Activated T-cell treated with anti-CD3 and anti-CD28 coated beads, Interleukin-2, amount 50 U/mL, for 48 hours (primary cell): ENCODE results near the gene CPSF4L.

Source experiments
- DNase-seq, 2 experiments: peaks; one replicate each; pipeline ENCODE4 v3.0.0-alpha.2; 2020

Gene CPSF4L

GRCh38 chr17:73199751-73200317 lies 61.8 kb downstream of the CPSF4L start:
- DNase-seq, result no peak

- no peak for DNase-seq
Measured at GRCh38 chr17:73198930-73199260, 62.8 kb downstream of the CPSF4L start.
